Choroid plexus epithelial cell (primary cell): ENCODE measurements around the gene BCAT1.
"Not testable (repeated sequence)": the region's sequence is repeated elsewhere in the genome, so short reads cannot be mapped to it uniquely, and the experiment has no call there.

Experiments used
- DNase-seq: peaks from one replicate; pipeline ENCODE4 v3.0.0-alpha.2; 2010; ENCODE audit warnings: low read depth
- H3K4me3 ChIP-seq: 2 replicates; pipeline ENCODE4 v1.5.1; 2011; ENCODE audit warnings: low read depth, mild to moderate bottlenecking, control low read depth, low read length, moderate library complexity
- TF ChIP-seq, protein P1 (sequence below): conservative IDR thresholded peaks from 2 replicates; pipeline ENCODE4 v1.5.1; 2011; ENCODE audit warnings: low read depth, mild to moderate bottlenecking, control low read depth, inconsistent platforms, low read length, moderate library complexity

Gene BCAT1

DNA sequence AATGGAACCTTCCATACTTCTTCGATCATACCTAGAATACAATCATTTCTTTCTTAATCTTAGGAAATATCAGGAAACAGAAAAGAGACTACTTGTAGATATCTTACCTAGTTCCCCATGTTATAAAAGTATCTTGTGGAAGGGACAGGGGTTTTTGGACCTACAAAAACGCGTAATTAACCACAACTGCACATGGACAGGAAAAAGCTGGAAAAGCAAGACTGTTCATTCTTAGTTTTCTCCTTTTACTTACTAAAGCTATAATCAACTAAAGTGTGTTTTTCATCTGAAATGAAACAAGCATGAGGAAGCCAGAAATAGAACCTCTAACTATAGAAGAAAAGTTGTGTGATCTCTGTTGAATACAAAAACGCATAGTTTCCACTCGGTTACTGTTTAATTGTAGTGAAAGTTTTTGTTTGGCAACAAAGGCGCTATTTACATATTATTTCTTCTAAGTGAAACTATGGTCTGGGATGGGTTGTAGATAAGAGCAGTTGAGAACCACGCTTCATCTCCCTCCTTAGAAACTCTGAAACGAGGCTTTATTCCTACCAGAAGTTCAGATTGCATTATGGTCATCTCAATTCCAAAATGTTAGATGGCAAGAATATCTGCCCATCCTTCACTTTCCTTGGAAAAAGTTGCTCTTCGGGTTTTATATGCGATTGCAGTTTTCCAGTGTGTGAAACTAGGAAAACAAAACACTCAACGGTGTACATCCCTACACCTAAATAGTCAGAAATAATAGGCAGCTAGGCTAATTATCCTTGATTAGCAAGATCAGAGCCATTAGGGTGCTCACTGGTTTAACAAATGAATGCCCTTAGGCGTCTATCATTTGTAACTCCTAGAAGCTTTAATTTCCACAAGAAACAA lies 1.1 kb downstream of the BCAT1 start:
- TF ChIP-seq, protein P1, sequence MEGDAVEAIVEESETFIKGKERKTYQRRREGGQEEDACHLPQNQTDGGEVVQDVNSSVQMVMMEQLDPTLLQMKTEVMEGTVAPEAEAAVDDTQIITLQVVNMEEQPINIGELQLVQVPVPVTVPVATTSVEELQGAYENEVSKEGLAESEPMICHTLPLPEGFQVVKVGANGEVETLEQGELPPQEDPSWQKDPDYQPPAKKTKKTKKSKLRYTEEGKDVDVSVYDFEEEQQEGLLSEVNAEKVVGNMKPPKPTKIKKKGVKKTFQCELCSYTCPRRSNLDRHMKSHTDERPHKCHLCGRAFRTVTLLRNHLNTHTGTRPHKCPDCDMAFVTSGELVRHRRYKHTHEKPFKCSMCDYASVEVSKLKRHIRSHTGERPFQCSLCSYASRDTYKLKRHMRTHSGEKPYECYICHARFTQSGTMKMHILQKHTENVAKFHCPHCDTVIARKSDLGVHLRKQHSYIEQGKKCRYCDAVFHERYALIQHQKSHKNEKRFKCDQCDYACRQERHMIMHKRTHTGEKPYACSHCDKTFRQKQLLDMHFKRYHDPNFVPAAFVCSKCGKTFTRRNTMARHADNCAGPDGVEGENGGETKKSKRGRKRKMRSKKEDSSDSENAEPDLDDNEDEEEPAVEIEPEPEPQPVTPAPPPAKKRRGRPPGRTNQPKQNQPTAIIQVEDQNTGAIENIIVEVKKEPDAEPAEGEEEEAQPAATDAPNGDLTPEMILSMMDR, result no peak
- DNase-seq, result peak; percentile 33
- peak overlapping the region; percentile 77 for H3K4me3 ChIP-seq

DNA sequence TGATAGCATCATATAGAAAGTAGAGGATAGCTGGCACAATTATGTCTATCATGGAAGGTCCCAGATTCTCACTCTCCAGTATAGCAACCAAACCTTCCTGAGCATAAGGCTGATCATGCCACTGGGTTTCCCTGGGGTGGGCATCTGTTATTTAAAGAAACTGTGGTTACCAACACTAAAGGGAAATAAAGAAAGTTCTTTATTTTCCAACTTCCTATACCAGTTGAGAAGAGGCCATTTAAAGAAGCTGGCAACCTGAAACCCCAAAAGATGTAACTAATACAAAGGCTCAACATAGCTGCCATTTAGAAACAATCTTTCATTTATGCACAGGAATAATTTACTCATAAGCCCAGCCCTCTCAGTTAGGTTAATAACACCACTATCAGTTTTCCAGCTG lies 3.1 kb downstream of the BCAT1 start:
- H3K4me3 ChIP-seq, result peak overlapping the region; percentile 77
- no peak for DNase-seq
- TF ChIP-seq, protein P1, result no peak

DNA sequence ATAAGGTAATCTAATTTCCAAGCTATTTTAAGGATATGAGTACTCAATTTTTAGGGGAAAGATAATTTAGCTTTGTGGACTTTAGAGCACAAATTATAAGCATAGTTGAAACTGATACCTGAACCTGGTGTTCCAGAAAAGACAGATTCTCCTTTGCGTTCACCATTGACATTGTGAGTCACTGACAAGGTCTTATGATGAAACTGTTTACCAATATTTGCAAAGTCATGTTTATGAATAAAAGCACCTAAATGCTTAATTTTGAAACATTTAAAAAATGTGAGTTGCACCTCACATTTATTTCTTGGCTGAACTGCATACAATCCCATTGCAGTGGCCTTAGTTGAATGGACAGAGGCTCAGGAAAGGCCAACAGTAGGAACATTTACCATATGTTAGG lies 3.9 kb downstream of the BCAT1 start:
- DNase-seq, result no peak
- no peak overlapping the region for H3K4me3 ChIP-seq
- TF ChIP-seq, protein P1, result no peak

DNA sequence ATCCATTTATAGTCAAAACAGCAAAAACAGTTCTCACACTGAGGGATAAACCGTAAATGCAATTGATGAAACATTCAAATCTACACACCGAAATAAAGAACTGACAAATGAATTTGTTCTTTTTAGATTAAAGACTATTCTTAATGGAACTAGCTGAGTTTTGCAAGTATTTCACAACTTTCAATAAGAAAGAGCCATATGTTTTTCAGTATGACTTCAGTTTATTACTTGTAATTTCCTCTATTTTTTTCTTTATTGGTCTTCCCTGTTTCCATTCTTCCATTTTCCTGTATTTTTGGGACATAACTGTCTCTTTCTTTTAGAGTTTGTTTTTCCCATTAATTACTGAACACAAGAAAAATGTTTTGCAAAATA lies 4.3 kb downstream of the BCAT1 start:
- H3K4me3 ChIP-seq, result no peak overlapping the region
- TF ChIP-seq, protein P1, result no peak
- no peak for DNase-seq

DNA sequence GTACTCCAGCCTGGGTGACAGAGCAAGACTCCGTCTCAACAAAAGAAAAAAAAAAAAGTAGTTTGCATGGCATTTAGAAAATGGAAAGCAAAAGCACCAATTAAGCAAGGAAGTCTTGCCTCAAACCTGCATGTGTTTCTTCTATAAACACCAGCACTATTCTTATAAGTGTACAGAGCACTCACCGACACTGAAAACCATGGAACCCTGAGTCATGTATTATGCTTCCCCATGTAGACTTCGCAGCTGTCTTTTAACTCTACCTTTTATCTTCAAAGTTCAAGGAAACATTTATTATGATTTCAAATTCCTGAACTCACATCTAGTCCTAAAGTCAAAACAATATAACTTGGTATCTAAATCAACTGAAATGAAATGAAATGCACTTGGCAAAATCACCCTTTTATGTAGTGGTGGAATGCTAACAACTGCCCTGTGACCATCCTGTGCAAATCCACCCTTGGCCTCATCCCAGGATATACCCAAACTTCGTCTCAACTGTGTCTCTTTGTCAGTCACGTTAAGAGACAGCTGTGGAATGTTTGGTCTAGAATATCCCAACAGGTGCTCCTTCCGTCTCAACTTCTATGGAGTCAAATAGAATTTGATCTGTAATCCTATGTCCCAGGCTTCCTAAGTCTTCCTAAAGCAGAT lies 4.8 kb downstream of the BCAT1 start:
- TF ChIP-seq, protein P1, result no peak
- peak; percentile 75 for DNase-seq
- no peak overlapping the region for H3K4me3 ChIP-seq

DNA sequence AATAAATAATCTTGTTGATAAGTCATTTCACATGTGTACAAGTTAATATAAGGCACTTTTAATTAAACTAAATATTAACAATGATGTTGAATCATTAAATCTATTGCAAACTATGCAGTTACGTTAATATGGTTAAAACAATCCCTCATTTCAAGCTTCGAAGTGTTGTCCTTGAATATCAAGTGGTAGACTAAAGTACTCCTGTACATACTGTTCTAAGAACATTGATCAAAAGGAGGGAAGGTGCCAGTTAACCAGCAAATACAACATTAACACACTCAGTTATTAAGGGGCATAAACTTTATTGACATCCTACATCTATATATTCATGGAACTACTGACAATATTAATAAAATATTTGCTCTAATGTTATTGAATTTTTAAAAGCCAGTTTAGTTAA lies 8.7 kb downstream of the BCAT1 start:
- TF ChIP-seq, protein P1, result no peak
- no peak for DNase-seq
- H3K4me3 ChIP-seq, result no peak overlapping the region

DNA sequence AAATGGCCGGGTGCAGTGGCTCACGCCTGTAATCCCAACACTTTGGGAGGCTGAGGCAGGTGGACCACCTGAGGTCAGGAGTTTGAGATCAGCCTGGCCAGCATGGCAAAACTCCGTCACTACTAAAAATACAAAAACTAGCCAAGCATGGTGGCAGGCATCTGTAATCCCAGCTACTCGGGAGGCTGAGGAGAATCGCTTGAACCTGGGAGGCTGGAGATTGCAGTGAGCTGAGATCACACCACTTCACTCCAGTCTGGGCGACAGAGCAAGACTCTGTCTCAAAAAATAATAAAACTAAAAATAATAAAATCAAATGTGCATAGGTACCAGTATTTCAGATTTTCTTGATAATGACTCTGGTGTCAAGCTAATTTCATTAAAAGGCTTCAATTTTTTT lies 9.3 kb downstream of the BCAT1 start:
- DNase-seq, H3K4me3 ChIP-seq: not testable (repeated sequence)
